Measurements from ENCODE around the gene SAAL1. TPM values are rescaled to one million over a fixed set of nuclear protein-coding genes. Genes with fewer than 3 reads are reported as not detected.
"Not testable (repeated sequence)": the region's sequence is repeated elsewhere in the genome, so short reads cannot be mapped to it uniquely, and the experiment has no call there.

The SAAL1 gene
- total RNA-seq = 10 to 100 TPM; 48.0 to 51.9 TPM

DNA sequence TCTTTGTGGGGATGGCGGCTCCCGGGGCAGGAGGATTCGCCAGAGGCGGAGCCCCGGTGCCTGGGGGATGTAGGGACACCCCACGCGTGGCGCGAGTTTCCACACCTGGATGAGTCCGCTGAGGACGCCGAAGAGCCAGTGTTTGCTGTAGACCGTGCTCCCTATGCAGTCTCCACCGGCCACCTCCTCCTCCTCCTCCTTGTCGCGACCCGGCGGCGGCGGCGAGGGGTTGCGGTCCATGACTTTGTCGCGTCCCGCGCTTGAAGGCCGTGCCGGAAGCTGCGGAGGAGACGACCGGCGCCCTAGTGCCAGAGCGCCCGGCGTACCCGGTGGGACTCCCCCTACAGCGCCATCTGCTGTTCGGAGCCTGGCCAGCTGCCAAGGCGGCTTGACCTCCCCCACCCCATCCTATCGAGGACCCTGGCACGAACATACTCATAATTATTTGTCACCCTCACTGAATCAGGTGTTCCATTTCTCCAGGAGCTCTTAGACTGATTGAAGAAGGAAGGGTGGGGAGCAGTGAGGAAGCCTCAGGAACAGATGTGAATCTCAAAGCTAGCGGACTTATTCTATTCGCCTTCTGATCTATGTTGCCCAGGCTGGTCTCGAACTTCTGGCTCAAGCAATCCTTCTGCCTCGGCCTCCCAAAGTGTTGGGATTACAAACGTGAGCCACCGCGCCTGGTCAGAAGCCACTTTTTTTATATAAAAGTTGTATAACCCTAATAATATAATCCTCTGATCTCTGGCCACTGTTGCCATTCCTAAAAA is at the start of gene SAAL1:
TSS of gene SAAL1 (minus strand) at position 281 of the 773 bp plus-strand sequence. CDS start at position 240, 41 bp downstream.
- CTCF ChIA-PET = interaction anchor here (1.0 to 1.7 kb wide), 4 partner anchors 9 to 138 kb away, joined by 3 to 17 read pairs (median 5); partner anchors contain the start of gene SERGEF
- POLR2A ChIA-PET = interaction anchor here (0.6 to 1.3 kb wide), 3 partner anchors 93 to 1028 kb away, joined by 3 to 5 read pairs (median 3); partner anchors contain the start of genes LDHA, RPS13 and SERGEF

GRCh38 chr11:18151581-18151980 is 45.7 kb upstream of the SAAL1 start:
- CTCF ChIA-PET = no interaction called here
- POLR2A ChIA-PET = no interaction called here

- ChIA-PET POLR2A (no interaction called here), CTCF (no interaction called here)
These were observed 40.0 kb upstream of the SAAL1 start for GRCh38 chr11:18145837-18146236.

- POLR2A ChIA-PET = no interaction called here
- CTCF ChIA-PET = no interaction called here
These were observed 39.1 kb upstream of the SAAL1 start for GRCh38 chr11:18145025-18145424.

- ChIA-PET POLR2A (no interaction called here), CTCF (no interaction called here)
These were observed 38.4 kb upstream of the SAAL1 start for GRCh38 chr11:18144243-18144642.

- CTCF ChIA-PET = no interaction called here
- POLR2A ChIA-PET = no interaction called here
These were observed 34.3 kb upstream of the SAAL1 start for GRCh38 chr11:18140145-18140544.

- CTCF ChIA-PET = no interaction called here
- POLR2A ChIA-PET = no interaction called here
These were observed 31.4 kb upstream of the SAAL1 start for GRCh38 chr11:18137186-18137800.

GRCh38 chr11:18135308-18135707 is 29.4 kb upstream of the SAAL1 start:
- POLR2A ChIA-PET = no interaction called here
- CTCF ChIA-PET = no interaction called here

- ChIA-PET POLR2A (no interaction called here), CTCF (no interaction called here)
These were observed 26.5 kb upstream of the SAAL1 start, which contains the start of gene MRGPRX3 for GRCh38 chr11:18132341-18132740. Gene MRGPRX3 (plus strand): TSS chr11:18132571. CDS start chr11:18137203, 4,632 bp downstream.

DNA sequence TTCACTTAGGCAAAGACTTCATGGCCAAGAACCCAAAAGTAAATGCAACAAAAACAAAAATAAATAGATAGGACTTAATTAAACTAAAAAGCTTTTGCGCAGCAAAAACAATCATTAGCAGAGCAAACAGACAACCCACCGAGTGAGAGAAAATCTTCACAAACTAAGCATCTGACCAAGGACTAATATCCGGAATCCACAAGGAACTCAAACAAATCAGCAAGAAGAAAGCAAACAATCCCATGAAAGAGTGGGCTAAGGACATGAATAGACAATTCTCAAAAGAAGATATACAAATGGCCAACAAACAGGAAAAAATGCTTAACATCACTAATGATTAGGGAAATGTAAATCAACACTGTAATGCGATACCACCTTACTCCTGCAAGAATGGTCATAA is 25.2 kb upstream of the SAAL1 start:
- CTCF ChIA-PET, POLR2A ChIA-PET: not testable (repeated sequence)

- POLR2A ChIA-PET = not testable (repeated sequence)
These were observed 15.5 kb upstream of the SAAL1 start for GRCh38 chr11:18121331-18121828.

DNA sequence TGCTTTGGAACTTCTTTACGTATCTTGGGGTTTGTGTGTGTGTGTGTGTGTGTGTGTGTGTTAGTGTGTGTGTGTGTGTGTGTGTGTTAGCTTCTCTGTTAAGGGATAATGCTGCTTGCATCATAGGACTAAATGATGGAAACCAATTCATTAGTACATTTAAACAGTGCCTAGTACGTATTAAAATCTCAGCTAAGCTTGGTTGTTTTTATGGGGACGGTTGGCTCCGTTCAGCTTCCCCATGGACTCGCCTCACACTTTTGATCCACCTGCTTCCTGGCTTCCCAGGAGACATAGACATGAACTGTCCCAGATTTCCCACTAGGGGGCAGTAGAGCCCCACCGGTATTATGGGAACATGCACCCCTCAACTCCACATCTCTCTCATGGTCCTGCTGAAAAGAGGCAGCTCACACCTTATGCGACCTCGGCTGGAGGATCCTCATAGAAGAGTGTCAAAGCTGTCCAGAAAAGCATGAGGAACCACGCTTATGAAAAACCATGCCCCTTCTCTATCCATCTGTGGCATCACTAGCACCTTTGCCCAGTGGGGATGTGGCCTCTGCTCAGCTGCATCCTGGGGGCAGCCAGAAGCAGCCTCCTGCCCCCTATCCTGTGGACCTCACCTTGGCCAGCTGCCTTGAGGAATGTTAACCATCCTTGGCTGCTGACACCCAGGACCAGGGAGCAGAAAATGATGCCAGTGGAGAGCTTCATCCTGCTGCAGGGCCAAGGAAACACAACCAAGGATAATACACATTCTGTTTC is 9.7 kb upstream of the SAAL1 start:
- ChIA-PET POLR2A (no interaction called here), CTCF (interaction anchor here (0.7 to 2.2 kb wide), 15 partner anchors 9 to 684 kb away, joined by 3 to 17 read pairs (median 3); partner anchors contain the start of gene SAAL1)

More at GRCh38 chr11:18121331-18121828, 15.5 kb upstream of the SAAL1 start:
- CTCF ChIA-PET = not testable (repeated sequence)

DNA sequence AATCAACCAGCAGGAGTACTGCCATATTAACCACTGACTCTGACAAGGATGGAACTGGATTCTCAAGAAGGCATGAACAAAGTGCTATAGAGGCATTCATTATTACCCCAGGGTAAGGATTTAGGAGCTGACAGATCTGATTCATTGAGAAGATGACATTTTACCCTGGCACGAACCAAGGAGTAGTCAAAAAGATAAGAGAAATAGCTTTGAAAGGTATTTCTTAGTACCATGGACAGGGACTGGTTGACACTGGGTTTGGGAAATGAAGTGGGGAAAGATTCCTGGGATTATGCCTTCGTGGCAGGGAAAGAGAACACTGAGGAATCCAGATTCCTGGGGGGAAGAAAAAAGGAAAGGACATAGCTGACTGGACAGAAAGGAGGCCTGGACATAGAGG is 5.1 kb upstream of the SAAL1 start:
- ChIA-PET CTCF (no interaction called here), POLR2A (no interaction called here)

DNA sequence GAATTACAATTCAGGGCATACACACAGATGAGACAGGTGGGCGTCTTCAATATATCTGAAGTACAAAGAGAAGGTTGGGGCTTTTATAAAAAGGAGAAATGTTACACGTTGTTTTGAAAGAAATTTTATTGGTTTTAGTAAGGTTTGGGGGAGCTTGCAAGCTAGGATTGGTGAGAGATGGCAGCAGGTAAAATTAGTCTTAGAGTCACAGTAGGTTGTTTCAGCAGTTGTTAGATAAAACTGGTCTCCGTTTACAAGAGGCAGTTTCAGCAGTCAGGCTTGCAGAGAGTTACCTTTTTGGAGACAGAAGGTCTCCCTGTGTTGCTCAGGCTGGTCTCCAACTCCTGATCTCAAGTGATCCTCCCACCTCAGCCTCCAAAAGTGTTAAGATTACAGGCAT is 2.4 kb upstream of the SAAL1 start:
- ChIA-PET POLR2A (no interaction called here), CTCF (no interaction called here)

DNA sequence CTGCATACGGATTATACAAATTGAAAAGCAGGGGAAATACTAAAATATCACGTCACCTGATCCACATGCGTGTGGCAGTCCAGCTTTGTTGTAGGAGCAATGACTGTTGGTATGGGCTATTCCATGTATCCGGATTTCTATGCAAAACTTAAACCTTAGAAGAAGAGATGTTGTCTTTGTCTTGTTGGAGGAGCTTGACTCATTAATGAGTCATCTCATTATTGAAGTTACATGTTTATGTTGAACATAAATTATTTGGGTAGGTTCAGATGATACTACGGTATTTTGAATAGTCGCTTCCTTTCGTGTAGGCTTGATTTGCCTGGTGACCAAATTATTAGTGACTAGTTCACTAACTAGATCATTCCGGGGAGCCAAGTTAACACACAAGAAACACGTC is 806 bp upstream of the SAAL1 start:
- ChIA-PET POLR2A (interaction anchor here (1.3 kb wide), 1 partner anchor 288 kb away, joined by 3 read pairs; the partner anchor contains the start of gene LDHA), CTCF (interaction anchor here (1.1 to 1.7 kb wide), 3 partner anchors 9 to 137 kb away, joined by 3 to 17 read pairs (median 7); partner anchors contain the start of gene SERGEF)

DNA sequence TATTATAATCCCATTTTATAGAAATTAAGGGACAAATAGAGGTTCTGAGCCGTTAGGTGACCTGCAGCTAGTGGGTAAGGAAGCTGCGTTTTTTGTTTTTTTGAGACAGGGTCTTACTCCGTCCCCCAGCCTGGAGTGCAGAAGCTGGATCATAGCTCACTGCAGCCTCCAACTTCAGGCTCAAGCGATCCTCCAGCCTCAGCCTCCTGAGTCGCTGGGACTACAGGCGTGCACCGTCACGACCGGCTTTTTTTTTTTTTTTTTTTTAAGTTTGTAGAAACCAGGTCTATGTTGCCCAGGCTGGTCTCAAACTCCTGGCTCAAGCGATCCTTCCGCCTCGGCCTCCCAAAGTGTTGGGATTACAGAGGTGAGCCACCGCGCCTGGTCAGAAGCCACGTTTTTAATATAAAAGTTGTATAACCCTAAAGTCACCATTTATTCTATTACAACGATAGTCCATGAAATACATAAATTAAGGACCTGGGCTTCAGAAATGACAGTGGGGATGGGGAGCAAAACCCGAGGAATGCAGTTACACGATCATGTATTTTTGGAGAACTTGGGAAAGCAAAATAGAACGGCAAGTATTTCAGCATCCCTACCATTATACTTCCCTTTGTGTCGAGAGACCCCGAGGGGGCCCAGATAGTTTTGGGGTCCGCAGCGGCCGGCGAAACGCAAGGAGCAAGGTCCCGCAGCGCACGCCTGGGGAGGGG is 638 bp downstream of the SAAL1 start:
- POLR2A ChIA-PET = interaction anchor here (0.6 to 1.3 kb wide), 5 partner anchors 24 to 1028 kb away, joined by 3 to 6 read pairs (median 4); partner anchors contain the start of genes LDHA, RPS13 and SERGEF
- CTCF ChIA-PET = interaction anchor here (1.0 to 2.4 kb wide), 3 partner anchors 10 to 11 kb away, joined by 3 to 17 read pairs (median 10); no protein-coding TSS in a partner anchor

DNA sequence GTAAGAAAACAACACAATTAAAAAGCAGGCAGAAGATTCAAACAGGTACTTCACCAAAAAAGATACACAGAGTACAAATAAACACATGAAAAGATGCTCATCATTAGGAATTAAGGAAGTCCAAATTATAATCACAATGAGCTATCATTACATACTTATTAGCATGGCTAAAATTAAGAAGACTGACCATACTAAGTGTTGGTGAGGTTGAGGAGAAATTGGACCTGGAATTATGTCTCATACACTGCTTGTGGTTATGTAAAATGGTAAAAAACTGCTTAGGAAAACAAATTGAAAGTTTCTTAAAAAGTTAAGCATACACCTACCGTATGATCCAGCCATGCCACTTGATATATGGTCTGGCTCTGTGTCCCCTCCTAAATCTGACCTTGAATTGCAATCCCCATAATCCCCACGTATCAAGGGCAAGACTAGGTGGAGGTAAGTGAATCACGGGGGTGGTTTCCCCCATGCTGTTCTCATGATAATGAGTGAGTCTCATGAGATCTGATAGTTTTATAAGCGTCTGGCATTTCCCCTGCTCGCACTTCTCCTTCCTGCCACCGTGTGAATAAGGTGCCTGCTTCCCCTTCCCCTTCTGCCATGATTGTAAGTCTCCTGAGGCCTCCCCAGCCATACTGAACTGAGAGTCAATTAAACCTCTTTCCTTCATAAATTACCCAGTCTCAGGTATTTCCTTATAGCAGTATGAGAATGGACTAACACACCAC is 4.8 kb downstream of the SAAL1 start:
- CTCF ChIA-PET = no interaction called here
- POLR2A ChIA-PET = no interaction called here

GRCh38 chr11:18093959-18094358 is 11.9 kb downstream of the SAAL1 start:
- ChIA-PET CTCF (interaction anchor here (0.9 kb wide), 1 partner anchor 12 kb away, joined by 3 read pairs; the partner anchor contains the start of gene SAAL1), POLR2A (interaction anchor here (0.5 kb wide), 1 partner anchor 25 kb away, joined by 7 read pairs; no protein-coding TSS in a partner anchor)

Measured in activated CD8-positive, alpha-beta memory T cell treated with anti-CD3 and anti-CD28 coated beads for 36 hours (primary cell).